GM19463 (cell line): ENCODE data around the gene DNAJC25.
"Not testable (repeated sequence)": the region's sequence is repeated elsewhere in the genome, so short reads cannot be mapped to it uniquely, and the experiment has no call there.

Experiments
- ATAC-seq: cut with Tn5 transposase; IDR thresholded peaks from one replicate; pipeline ENCODE4 v1.9.1; 2021; ENCODE audit warnings: mild to moderate bottlenecking, moderate library complexity; ENCODE audit not compliant: unreplicated experiment

Gene DNAJC25

DNA sequence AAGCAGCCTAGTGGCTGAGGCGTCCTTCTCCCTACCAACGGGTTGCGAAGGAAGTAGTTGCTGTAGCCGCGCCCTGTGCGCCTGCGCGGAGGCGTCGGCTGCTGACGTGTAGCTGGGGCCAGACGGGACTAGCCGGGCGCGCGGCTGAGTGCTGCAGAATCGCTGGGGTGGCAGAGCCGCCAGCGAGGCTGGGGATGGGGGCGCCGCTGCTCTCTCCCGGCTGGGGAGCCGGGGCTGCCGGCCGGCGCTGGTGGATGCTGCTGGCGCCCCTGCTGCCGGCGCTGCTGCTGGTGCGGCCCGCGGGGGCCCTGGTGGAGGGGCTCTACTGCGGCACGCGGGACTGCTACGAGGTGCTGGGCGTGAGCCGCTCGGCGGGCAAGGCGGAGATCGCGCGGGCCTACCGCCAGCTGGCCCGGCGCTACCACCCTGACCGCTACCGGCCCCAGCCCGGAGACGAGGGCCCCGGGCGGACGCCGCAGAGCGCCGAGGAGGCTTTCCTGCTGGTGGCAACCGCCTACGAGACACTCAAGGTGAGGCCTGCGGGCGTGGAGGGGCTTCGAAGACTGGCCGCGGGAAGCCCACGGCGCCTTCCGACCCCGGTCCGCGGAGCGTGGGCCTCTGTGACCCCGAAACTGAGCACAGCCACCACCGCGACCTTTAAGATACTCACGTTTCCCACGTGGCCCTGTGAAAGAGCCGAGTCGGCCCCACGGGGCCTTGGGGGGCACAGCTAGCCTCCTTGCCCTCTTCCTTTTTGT lies at the start of gene DNAJC25:
TSS of gene DNAJC25 (plus strand) at position 121 of the 758 bp plus-strand sequence. CDS start at position 195, 74 bp downstream.
- peak; percentile 97 for ATAC-seq

GRCh38 chr9:111582888-111583287 lies 48.2 kb upstream of the DNAJC25 start:
- no peak for ATAC-seq

GRCh38 chr9:111586378-111586777 lies 44.8 kb upstream of the DNAJC25 start:
- no peak for ATAC-seq

DNA sequence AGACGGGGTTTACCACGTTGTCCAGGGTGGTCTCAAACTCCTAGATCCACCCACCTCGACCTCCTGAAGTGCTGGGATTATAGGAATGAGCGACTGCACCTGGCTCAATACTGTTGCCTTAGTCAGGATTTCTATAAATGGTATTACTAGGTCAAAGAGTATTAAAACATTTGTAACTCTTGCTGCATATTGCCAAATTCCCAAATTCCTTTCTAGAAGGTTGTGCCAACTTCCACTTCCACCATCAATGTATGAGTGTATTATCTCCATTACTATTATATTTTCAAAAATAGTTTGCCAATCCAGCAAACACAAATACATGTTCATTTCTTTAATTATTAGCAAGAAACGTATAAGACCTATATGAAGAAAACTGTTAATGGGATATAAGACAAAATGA lies 42.3 kb upstream of the DNAJC25 start:
- no peak for ATAC-seq

GRCh38 chr9:111597852-111598732 lies 33.0 kb upstream of the DNAJC25 start:
- no peak for ATAC-seq

DNA sequence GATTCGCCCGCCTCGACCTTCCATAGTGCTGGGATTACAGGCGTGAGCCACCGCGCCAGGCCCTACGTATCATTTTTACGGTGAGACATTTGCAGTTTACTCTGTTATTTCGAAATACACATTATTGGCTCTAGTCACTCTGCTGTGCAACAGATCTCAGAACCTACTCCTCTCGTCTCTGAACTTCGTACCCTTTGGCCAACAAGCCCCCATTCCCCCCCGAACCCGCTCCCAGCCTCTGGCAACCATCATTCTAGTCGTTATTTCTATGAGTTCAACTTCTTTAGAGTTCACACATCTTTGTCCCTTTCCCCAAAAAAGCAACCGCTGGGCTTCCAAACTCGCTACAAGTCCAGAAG lies 32.4 kb upstream of the DNAJC25 start:
- no peak for ATAC-seq

GRCh38 chr9:111599092-111599954 lies 31.8 kb upstream of the DNAJC25 start, which contains the start of gene PTGR1:
PTGR1 (minus strand) TSS chr9:111599647; CDS start chr9:111597422, 2,225 bp downstream.
- ATAC-seq = peak; percentile 48

- no peak for ATAC-seq
Measured at GRCh38 chr9:111599955-111600343, 31.2 kb upstream of the DNAJC25 start.

- no peak for ATAC-seq
Measured at GRCh38 chr9:111601237-111602018, 29.7 kb upstream of the DNAJC25 start.

DNA sequence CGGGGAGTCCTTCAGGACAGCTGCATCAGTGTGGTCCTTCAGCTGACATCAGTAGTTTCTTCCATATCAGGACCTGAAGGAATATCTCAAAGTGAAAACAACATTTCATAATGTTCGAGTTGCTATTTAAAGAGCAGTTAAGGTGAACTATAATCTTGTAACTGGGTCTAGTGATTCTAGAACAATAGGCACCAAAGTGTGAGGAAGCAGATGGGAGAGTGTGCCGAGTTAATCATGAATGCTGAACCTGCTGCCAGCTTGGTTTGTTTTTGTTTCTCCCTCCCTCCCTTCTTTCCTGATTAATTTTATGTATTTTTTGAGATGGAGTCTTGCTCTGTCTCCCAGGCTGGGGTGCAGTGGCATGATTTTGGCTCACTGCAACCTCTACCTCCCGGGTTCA lies 28.1 kb upstream of the DNAJC25 start:
- ATAC-seq = no peak

GRCh38 chr9:111604054-111604615 lies 27.0 kb upstream of the DNAJC25 start:
- ATAC-seq = no peak

DNA sequence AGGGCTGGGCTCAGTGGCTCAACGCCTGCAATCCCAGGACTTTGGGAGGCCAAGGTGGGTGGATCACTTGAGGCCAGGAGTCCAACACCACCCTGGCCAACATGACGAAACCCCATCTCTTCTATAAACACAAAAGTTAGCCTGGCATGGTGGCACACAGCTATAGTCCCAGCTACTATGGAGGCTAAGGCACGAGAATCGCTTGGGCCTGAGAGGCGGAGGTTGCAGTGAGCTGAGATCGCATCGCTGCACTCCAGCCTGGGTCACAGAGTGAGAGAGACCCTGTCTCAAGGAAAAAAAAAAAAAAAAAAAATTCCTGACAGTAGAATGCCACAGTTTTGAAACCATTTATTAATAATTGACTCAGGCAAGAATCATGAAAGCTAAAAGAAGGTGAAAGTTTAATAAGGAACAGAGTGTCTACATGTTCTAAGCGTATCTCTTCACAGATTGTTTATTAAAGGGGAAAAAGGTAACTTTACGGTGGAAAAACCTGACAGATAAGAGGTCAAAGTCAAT lies 26.0 kb upstream of the DNAJC25 start:
- ATAC-seq = no peak

DNA sequence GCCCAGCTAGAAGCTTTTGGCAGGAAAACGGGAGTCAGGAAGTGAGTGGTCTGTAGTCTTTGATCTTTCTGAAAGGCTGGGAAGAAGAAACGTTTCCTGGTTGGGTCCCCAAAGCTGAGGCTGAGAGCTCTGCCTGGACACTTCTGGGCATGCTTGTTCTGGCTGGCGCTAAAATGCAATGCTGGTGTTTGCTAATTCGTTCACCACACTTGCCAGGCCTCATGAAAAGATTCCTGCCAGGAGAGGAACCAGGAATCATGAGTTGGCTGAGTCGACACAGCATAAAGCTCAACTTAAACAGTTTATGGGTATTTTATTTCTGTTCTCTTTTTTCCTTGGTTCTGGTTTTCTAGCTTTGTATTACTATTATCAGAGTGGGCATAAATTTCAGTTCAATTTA lies 21.0 kb upstream of the DNAJC25 start:
- ATAC-seq = no peak

- no peak for ATAC-seq
Measured at GRCh38 chr9:111610845-111611244, 20.3 kb upstream of the DNAJC25 start.

DNA sequence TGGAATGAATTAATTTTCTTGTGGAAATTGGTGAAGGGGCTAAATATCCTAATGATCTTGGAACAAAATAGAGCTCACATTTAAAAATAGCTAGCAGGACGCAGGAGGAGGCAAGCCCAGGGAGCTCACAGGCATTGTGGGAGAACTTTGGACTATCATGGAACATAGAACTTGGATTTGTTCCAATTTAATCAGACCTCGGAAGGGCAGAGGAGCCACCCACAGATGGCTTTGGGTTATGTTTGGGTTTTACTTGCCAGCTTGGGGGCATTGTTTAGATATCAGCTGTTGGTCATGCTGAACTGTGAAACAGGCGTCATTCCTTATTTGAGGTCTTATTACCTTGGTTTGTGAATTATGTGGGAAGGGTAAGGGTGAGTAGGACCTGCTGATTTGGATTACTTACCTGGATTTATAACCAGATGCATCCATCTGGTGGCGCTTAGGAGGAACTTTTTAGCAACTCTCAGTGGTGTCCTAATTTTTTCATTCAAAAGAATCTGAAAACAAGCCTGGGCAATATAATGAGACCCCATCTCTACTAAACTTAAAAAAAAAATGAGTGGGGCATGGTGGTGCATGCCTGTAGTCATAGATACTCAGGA lies 17.6 kb upstream of the DNAJC25 start:
- no peak for ATAC-seq

DNA sequence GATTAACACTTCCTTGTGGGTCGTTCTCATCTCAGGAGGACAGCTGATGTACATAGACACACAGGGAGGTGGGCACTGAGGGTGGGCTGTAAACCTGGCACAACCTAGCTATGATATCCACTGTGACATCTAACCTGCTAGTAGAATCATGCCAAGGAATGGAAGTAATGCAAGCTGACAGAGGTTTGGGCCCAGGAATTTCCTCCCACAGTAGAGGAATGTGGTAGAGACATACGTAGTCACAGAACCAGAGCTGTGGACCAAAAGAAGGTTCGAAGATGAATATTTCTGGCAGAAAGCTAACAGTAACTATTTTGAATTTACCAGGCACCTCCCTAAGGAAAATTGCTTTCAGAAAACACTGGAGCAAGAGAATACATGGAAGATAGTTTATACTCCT lies 15.2 kb upstream of the DNAJC25 start:
- ATAC-seq = no peak

DNA sequence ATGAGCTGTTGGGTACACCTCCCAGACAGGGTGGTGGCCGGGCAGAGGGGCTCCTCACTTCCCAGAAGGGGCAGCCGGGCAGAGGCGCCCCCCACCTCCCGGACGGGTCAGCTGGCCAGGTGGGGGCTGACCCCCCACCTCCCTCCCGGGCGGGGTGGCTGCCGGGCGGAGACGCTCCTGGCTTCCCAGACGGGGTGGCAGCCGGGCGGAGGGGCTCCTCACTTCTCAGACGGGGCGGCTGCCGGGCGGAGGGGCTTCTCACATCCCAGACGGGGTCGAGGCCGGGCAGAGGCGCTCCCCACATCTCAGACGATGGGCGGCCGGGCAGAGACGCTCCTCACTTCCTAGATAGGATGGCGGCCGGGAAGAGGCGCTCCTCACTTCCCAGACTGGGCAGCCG lies 13.8 kb upstream of the DNAJC25 start:
- ATAC-seq = not testable (repeated sequence)

DNA sequence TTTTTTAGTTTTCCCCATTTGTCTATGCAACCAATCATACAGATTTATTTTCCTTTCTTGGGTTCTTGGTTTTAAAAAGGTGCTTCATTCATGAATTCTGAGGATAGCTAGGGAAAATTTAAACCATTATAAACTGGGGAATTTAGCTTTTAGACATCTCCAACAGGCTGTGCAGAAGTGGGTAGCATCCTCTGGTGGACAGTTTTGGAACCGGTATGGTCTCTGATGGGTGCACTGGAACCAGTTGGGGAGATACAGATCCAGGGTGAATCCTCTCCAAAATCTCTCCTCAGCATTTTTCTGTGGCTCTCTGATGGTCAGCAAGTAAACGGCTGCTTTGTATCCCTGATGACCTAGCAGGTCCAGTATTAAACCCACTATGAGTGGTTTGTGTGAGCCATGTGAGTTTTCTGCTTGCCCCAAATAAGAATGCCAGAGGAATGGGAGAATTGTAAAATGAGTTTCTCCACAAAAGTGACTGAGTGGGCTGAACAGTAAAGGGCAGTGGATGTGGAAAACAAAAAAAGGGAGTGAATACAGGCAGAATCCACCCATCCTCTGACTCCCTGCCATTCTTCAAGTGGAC lies 9.1 kb upstream of the DNAJC25 start:
- ATAC-seq = no peak

GRCh38 chr9:111622626-111623025 lies 8.5 kb upstream of the DNAJC25 start:
- ATAC-seq = no peak
